ENCODE measurements around the gene SORBS1.

SORBS1 gene

GRCh38 chr10:95374597-95375209 is 186.5 kb downstream of the SORBS1 start:
- TF ChIP-seq RAD21 (IDR thresholded peaks at IDR 0.05; ENCODE audit: low read depth), result peak; percentile 96
- no peak for TF ChIP-seq EGR1 (IDR thresholded peaks at IDR 0.05)
- peak; percentile 39; the same call in 1 of the 2 replicates for TF ChIP-seq REST (IDR thresholded peaks at IDR 0.05; ENCODE audit: low read depth)

GRCh38 chr10:95373660-95374059 is 187.5 kb downstream of the SORBS1 start:
- TF ChIP-seq MAX (IDR thresholded peaks at IDR 0.05), result no peak
- TF ChIP-seq REST (IDR thresholded peaks at IDR 0.05; ENCODE audit: low read depth), result peak; percentile 70

- TF ChIP-seq ZBTB7A (IDR thresholded peaks at IDR 0.05; ENCODE audit: low read depth) (no peak), FOXM1 (IDR thresholded peaks at IDR 0.05; ENCODE audit: borderline replicate concordance, low read depth) (no peak), USF1 (IDR thresholded peaks at IDR 0.05) (no peak), RAD21 (IDR thresholded peaks at IDR 0.05; ENCODE audit: low read depth) (no peak), TAF1 (IDR thresholded peaks at IDR 0.05; ENCODE audit: low read depth) (no peak), REST (IDR thresholded peaks at IDR 0.05; ENCODE audit: low read depth) (no peak), EGR1 (IDR thresholded peaks at IDR 0.05) (no peak), TEAD4 (IDR thresholded peaks at IDR 0.05) (no peak), YY1 (IDR thresholded peaks at IDR 0.05; ENCODE audit: low read depth) (no peak), EP300 (IDR thresholded peaks at IDR 0.05; ENCODE audit: borderline replicate concordance) (no peak), TCF12 (IDR thresholded peaks at IDR 0.05; ENCODE audit: low read depth) (no peak)
These were observed 196.8 kb downstream of the SORBS1 start for GRCh38 chr10:95364342-95364741.

- TF ChIP-seq RAD21 (IDR thresholded peaks at IDR 0.05; ENCODE audit: low read depth), result peak; percentile 99
- no peak for TF ChIP-seq EP300 (IDR thresholded peaks at IDR 0.05; ENCODE audit: borderline replicate concordance)
These were observed 197.8 kb downstream of the SORBS1 start for GRCh38 chr10:95363303-95363912.

- no peak for TF ChIP-seq TCF12 (IDR thresholded peaks at IDR 0.05; ENCODE audit: low read depth)
- no peak for TF ChIP-seq CEBPB (IDR thresholded peaks at IDR 0.05)
- TF ChIP-seq TEAD4 (IDR thresholded peaks at IDR 0.05), result no peak
- TF ChIP-seq FOXM1 (IDR thresholded peaks at IDR 0.05; ENCODE audit: borderline replicate concordance, low read depth), result no peak
- TF ChIP-seq RAD21 (IDR thresholded peaks at IDR 0.05; ENCODE audit: low read depth), result no peak
- TF ChIP-seq ZBTB7A (IDR thresholded peaks at IDR 0.05; ENCODE audit: low read depth), result no peak
- TF ChIP-seq USF1 (IDR thresholded peaks at IDR 0.05), result no peak
- TF ChIP-seq CREB1 (IDR thresholded peaks at IDR 0.05; ENCODE audit: low read depth), result no peak
- TF ChIP-seq REST (IDR thresholded peaks at IDR 0.05; ENCODE audit: low read depth), result no peak
- no peak for TF ChIP-seq MAX (IDR thresholded peaks at IDR 0.05)
- TF ChIP-seq YY1 (IDR thresholded peaks at IDR 0.05; ENCODE audit: low read depth), result no peak
- TF ChIP-seq EP300 (IDR thresholded peaks at IDR 0.05; ENCODE audit: borderline replicate concordance), result no peak
- TF ChIP-seq NFIC (IDR thresholded peaks at IDR 0.05), result no peak
- no peak for TF ChIP-seq EGR1 (IDR thresholded peaks at IDR 0.05)
- TF ChIP-seq TAF1 (IDR thresholded peaks at IDR 0.05; ENCODE audit: low read depth), result no peak
These were observed 201.0 kb downstream of the SORBS1 start for GRCh38 chr10:95360122-95360714.

Data from Ishikawa (cell line).